NCI-H146 treated with DMSO at 0.1 percent for 48 hours (cell line): ENCODE results near the gene TCAP.
"Not testable (repeated sequence)": the region's sequence is repeated elsewhere in the genome, so short reads cannot be mapped to it uniquely, and the experiment has no call there.

Experiments
- DNase-seq: peaks from one replicate; lab custom pipeline; 2025; ENCODE audit not compliant: unreplicated experiment; lab: John Stamatoyannopoulos, UW

Gene TCAP

DNA sequence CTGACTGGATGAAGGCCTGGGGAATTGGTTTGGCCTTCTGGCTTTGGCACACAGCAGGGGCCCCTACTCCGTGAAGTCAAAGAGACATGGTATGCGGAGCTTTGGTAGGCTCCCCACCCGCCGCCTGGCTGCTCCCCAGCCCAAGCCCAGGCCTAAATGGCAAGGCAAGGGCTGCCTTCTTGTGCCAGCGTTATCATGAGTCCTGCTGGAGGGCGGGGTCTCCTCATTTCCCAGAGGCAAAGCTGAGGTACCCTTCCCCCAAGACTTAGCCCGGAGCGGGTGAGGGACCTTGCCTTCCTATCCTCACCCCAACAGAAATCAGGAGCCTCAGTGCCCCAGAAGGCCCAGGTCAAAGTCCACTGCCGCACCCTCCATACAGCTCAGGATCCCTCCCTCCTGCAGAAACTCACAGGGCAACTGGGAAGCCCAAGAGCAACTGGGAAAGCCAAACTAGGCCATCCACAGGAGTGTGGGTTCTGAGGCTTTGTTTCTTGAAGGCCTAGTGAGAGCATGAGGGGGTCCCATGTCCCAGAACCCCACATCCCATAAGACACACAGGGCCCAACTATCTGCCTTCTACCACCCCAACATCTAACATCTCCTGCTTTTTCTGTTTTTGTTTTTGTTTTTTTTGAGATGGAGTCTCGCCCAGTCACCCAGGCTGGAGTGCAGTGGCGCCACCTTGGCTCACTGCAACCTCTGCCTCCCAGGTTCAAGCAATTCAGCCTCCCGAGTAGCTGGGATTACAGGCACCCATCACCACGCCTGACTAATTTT, 13.4 kb downstream of the TCAP start:
- DNase-seq = no peak

DNA sequence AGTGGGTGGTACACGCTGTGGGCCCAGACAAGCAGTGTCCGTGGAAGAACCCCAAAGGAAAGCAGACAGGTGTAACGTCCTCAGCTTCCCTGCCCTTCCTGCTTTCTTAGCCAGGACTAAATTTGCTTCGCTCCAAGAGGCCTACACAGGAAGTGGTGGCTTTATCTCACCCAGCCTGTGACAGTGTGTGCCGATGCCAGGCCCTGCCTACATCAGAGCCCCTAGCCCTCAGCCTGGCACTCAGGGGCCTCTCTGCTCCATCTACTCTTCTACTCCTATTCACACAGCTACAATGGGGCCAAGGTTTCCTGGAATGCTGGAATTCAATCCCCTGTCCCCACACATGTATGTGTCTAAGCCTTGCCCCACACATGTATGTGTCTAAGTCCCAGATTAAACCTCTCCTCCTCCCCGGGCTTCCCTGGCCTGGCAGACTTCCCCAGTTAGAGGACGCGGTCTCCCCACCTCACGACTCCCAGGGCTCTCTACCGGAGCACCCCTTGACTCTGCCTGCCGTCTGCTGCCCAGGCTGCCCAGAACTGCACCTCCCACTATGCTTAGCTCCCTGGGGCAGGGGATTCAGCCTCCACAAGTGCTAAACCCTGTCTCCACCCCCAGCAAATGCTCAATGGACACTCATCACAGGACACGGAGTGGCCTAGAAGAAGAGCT, 14.5 kb downstream of the TCAP start:
- no peak for DNase-seq

DNA sequence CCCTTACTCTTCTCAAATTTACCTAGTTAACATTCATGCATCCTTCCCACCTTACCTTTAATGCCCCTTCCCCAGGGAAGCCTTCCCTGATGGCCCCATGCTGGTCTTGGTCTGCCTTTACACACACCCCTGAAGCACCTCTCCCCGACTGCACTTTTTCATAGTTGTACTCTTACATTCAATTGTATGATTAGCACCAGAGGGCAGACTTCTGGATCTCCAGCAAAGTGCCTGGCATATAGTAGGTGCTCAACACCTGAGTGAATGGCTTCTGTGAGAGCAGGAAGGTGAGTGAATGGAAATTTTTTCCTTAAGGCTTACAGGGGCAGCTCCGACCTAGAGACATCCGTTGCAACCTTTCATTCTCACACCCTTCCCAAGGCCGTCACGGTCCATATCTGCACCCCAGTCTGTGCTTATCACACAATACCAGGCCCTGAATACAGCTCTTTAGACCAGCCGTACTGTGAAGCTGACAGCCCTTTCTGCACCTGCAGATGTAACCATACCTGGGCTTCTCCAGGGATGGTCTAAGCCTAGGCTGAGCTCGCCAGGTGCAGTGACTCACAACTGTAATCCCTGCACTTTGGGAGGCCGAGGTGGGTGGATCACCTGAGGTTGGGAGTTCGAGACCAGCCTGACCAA, 18.3 kb downstream of the TCAP start:
- DNase-seq = no peak

DNA sequence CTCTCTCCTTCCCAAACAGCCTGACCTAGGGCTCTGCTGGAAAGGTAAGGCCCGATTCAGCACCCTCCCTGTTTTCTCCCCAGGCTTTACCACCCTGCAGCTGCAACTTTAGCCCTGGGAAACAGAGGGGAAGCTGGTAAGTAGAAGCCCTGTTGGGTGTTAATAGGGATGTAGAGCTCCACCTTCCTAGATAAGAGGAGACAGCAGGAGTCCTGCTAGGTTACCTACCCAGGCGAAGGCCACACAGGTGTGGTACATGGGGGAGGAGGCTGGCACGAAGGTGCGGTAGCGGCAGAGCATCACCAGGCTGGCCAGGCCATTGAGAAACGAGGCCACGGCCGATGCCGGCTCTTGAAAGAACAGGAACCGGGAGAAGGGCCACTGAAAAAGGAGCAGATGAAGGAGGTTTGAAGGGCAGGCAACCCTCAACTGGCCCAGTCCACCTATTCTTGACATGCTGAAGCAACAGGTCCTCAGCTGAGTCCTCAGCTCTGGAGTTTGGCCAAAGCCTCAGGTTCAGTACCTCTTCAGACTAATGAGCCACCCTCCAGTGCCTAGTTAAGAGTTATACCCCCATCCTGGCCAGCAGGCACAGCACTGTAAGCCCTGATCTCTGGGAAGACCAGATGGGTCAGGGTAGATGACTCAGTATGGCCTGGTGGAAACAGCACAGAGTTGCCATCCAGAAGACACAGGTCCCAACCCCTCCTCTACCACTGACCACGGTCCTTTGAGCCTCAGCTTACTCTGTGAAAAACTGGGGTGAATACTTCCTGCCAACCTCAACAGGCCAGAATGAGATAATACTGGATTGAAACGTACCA, 19.4 kb downstream of the TCAP start:
- no peak for DNase-seq

DNA sequence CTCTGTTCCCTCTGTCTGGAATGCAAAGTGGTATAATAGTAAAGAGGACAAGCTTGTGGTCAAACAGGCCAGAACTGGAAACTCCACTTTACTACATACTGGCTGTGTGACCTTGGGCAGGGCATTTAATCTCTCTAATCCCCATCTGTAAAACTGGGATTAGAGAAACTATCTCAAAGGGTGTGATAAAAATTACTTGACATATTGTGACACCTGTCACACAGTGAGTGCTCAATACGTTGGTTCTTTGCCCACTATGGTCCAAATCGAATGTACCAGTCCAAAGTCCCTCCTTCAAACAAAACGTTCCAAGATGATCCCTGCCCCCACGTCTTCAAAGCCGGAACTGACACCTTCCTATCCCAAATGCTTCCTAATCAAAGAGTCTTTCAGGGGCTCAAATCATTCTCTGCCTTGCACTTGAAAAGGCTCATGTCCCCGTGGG, 22.0 kb downstream of the TCAP start:
- DNase-seq = no peak

DNA sequence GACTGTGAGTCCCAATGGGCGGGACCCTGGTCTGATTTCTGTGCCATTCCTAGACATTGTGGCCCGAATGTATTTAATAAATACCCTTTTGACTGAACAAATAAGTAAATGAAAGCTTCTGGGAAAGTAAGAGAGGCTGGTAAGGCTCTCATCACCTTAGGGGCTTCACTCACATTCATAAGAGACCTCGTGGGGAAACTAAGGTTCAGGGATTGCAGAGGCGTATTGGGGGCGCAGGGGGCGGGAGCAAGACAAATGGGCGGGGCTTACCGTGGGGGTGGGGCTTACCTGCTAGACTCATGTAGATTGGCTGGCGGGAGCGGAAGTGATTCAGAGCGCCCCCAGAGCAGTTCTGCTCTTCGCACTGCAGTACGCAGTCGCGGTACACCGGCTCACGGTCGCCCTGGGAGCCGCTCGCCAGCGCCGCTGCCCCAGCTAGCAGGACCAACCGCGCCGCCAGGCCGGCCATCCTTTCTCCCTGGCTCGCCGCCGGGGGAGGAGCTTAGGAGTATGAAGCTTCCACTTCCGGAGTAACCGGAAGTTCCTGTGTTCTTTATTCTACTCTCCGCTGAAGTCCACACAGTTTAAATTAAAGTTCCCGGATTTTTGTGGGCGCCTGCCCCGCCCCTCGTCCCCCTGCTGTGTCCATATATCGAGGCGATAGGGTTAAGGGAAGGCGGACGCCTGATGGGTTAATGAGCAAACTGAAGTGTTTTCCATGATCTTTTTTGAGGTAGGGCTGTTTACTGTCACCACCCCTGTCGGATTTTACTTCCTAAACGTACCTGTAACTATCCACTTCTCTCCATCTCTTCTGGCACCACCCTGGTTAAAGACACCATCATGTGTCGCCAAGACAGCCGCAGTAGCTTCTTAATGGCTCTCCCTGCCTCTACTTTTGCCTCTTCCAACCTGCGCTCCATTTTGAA, 22.7 kb downstream of the TCAP start, which contains the start of gene PGAP3:
Gene PGAP3 (minus strand): TSS at position 512 of the 929 bp plus-strand sequence. CDS start 43 bp downstream, at position 469.
- peak; percentile 94 for DNase-seq

DNA sequence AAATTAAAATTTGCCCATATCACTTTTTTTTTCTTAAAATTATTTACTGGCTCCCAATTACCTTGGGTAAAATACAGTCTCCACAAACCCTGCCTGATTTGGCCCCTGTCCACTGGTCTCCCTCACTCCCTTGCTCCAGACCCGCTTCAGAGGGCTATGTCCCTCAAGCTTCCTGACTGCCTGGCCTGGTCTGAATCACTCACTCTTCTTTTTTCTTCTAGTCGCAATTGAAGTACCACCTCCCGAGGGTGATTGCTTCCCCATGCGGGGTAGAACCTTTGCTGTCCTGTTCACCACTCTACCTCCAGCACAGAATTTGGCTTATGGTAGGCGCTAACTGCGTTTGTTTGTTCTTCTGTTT, 23.3 kb downstream of the TCAP start:
- DNase-seq = no peak

DNA sequence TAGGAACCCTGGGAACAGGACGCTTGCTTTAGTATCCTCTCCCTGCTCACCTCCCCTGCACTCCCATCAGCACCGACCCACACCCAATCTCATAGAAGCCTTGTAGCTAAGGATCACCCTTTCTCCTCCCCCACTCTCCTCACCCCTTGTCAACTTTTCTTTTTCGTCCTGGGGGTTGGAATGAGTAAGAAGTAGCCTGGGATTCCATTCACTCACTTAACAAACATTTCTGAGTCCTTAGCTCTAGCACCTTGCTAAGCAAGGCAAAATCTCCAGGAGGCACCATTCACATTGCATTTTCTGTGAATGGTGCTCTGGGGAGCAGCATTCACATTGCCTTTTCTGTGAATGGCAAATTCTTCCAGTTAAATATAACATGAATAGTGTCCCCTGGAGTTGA, 23.8 kb downstream of the TCAP start:
- no peak for DNase-seq

DNA sequence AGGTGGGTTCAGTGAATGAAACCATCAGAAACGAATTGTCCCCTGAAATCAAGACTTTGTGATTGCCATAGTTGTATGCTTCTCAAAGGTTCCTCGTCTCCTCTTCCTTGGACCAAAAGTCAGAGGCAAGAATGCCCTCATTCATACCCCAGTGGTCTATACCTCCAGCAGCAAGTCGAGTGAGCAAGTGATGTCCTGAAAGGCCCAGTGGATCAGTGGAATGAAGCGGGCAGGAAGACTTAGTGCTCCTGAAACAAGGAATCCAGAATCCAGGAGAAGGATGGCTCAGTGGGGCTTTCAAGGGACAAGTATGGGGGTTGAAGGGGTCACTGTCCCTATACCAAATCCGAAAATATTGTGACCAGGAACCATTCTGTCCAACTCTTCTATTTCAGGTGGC, 29.4 kb downstream of the TCAP start:
- DNase-seq = no peak

DNA sequence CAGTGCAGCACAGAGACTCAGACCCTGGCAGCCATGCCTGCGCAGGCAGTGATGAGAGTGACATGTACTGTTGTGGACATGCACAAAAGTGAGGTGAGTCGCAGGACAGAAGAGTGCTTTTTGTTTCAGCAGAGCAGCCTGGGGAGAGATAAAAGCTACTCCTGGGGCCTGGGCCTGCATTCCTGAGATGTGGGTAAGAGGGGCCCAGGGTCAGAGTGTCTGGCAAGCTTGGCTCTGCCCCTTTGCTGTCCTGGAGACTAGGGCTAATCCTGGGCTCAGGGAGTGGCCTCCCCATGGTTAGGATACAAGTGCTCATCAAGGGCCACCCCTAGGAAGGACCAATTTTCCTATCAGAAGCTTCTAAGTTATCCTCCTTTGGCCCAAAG, 29.9 kb downstream of the TCAP start:
- DNase-seq = no peak

DNA sequence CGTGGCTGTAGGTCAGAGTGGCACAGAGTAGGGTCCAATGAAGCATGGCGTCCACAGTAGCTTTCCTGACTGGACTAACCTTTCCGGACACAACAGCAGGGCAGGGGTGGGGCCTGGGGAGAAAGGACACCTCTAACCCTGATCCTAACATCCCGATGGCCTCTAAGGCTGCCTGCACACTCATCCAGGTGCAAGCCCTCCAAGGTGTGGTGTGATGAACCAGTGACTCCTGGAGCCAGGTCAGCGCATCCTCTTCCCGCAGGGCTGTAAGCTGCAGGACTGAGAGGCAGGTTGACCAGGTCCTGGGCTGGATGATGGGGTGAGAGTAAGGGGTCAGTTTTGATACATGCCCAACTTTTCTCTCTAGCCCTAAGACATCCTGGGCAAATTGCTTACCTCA, 31.6 kb downstream of the TCAP start:
- no peak for DNase-seq

DNA sequence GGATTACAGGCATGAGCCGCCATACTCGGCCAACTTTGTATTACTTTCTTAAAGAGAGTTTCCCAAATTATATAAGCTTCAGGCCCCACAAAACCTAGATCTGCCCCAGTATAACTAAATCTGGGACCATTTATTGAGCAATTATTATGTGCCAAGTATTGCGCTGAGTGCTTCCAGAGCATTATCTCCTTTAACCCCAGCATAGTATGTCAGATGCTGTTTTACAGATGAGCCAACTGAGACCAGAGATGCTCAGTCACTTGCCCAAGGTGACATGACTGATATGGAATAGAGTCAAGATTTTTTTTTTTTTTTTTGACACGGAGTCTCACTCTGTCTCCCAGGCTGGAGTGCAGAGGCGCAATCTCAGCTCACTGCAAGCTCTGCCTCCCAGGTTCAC, 32.8 kb downstream of the TCAP start:
- no peak for DNase-seq

DNA sequence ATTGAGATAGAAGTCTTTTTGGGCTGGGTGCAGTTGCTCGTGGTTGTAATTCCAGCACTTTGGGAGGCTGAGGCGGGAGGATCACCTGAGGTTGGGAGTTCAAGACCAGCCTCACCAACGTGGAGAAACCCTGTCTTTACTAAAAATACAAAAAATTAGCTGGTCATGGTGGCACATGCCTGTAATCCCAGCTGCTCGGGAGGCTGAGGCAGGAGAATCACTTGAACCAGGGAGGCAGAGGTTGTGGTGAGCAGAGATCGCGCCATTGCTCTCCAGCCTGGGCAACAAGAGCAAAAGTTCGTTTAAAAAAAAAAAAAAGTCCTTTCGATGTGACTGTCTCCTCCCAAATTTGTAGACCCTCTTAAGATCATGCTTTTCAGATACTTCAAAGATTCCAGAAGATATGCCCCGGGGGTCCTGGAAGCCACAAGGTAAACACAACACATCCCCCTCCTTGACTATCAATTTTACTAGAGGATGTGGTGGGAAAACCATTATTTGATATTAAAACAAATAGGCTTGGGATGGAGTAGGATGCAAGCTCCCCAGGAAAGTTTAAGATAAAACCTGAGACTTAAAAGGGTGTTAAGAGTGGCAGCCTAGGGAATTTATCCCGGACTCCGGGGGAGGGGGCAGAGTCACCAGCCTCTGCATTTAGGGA, 34.1 kb downstream of the TCAP start:
- DNase-seq = not testable (repeated sequence)

DNA sequence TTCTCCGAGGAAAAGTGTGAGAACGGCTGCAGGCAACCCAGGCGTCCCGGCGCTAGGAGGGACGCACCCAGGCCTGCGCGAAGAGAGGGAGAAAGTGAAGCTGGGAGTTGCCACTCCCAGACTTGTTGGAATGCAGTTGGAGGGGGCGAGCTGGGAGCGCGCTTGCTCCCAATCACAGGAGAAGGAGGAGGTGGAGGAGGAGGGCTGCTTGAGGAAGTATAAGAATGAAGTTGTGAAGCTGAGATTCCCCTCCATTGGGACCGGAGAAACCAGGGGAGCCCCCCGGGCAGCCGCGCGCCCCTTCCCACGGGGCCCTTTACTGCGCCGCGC, 34.6 kb downstream of the TCAP start, which contains the start of gene ERBB2:
Gene ERBB2 (plus strand): TSS at position 247 of the 330 bp plus-strand sequence. CDS start 175 bp downstream, outside the sequence.
- DNase-seq = no peak

DNA sequence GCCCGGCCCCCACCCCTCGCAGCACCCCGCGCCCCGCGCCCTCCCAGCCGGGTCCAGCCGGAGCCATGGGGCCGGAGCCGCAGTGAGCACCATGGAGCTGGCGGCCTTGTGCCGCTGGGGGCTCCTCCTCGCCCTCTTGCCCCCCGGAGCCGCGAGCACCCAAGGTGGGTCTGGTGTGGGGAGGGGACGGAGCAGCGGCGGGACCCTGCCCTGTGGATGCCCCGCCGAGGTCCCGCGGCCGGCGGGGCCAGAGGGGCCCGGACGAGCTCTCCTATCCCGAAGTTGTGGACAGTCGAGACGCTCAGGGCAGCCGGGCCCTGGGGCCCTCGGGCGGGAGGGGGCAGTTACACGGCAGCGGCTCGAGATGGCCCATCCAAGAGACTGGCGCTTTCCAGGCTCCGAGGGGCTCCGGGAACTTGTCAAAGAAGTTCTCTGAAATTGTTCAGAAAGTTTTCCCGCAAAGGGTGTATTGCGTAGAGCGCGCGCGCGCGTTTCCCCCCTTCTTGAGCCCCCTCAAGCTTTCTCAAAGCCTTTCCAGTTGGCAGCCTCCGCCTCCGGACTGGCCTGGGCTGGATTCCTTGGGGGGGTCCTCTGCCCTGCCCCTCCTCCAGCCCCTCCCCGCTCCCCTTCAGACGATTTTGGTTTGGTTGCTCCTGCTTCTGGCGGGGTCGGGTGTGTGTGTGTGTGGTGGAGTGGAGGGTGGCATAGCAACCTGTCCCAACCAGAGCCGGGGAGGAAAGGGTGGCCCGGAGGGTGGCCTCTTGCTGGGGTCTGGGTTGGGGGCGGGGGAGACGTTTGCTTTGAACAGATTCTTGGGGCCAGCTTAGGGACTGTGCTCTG, 35.2 kb downstream of the TCAP start:
- DNase-seq = no peak

DNA sequence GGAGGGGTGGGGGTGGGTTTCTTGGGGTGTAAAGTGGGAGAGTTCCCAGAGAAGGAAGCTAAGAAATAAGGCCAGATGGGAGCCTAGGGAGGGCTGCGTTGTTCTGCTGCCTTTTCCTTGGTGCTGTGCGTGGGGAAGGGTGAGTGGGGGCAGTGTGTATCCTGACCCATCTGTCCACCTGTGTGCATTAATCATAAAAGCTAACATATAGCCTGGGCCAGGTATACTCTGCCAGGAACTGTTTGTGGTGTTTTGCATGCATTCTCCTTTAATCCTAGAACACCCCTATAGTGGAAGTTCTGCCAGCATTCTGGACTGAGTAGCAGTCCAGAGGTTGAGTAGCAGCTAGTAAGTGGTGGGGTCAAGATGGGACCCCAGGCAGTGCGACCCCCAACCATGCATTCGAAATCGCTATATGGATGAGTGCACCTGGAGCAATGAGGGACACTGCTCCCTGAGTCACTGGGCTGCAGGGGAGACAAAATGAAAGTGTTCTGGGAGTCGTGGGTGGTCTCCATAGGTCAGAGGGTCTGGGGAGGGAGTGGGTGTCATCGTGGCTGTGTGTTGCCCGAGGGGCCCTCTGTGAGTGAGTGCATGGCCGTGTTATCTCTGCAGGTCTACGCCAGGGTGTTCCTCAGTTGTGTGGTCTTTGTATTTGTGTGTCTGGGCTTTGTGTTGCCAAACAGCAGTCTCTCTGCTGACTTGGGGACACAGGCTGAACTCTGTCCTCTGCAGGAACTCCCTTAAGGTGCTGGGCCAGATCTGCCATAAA, 36.0 kb downstream of the TCAP start:
- no peak for DNase-seq

DNA sequence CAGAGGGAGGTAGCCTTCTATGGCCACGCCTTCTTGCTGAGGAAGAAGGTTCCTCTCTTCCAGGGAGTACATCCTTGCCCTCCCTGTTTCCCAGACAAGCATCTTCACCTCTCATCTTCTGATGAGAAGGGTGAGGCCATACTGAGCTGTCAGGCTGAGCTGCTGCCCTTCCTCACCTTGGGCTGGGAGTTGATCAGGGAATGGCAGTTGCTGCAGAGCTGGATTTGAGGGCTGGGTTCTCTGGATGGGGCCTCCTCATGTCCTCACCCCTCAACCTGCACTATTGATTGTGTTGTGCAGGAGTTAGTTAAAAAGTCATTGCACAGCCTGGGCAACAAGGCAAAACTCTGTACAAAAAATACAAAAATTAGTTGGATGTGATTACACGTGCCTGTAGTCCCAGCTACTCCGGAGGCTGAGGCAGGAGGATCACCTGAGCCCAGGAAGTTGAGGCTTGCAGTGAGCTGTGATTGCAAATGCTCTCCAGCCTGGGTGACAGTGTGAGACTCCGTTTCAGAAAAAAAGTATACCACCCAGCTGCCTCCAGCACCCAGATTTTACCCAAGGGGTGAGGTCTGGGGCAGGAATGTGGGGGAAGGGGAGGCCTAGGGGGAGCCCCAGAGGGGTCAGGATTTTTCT, 36.8 kb downstream of the TCAP start:
- no peak for DNase-seq
